Hepatocyte (in vitro differentiated cells): ENCODE data around the gene OR52K1.

Experiments used
- EZH2phosphoT487 ChIP-seq: fragments of 200-600 bp; sonication (generic); IDR thresholded peaks from one replicate; pipeline ENCODE4 v1.6.1; 2018; ENCODE audit warnings: antibody characterized with exemption, mild to moderate bottlenecking, low read depth, moderate library complexity; ENCODE audit not compliant: unreplicated experiment, severe bottlenecking
- TF ChIP-seq, protein P1 (sequence below): fragments of 200-600 bp; sonication (generic); IDR thresholded peaks from 2 replicates; pipeline ENCODE4 v1.5.1; 2016; ENCODE audit warnings: antibody characterized with exemption, mild to moderate bottlenecking; ENCODE audit not compliant: poor library complexity

DNA sequence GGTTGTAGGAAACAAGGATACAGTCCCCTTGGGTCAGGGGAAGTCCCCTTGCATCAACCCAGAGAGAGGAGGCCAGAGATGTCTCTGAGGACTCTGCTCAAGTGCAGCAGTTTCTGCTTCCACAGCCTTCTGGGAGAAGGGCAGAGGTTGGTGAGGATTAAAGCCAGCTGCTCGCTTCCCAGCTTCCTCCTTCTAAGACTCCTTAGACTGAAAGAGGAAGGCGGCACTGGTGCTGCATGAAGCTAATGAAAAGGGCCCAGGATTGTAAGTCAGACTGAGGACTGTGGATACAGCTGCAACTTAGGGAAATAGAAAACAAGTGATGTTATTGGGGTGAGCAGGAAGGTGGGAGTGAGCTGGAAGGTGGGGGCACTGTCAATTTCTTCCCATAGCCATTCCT lies at the start of gene OR52K1:
- TF ChIP-seq, protein P1, sequence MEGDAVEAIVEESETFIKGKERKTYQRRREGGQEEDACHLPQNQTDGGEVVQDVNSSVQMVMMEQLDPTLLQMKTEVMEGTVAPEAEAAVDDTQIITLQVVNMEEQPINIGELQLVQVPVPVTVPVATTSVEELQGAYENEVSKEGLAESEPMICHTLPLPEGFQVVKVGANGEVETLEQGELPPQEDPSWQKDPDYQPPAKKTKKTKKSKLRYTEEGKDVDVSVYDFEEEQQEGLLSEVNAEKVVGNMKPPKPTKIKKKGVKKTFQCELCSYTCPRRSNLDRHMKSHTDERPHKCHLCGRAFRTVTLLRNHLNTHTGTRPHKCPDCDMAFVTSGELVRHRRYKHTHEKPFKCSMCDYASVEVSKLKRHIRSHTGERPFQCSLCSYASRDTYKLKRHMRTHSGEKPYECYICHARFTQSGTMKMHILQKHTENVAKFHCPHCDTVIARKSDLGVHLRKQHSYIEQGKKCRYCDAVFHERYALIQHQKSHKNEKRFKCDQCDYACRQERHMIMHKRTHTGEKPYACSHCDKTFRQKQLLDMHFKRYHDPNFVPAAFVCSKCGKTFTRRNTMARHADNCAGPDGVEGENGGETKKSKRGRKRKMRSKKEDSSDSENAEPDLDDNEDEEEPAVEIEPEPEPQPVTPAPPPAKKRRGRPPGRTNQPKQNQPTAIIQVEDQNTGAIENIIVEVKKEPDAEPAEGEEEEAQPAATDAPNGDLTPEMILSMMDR, result no peak
- TF ChIP-seq EZH2phosphoT487, result no peak
